Measurements from ENCODE around the gene C12orf50.
A peak's percentile ranks its signal among the peaks of the same experiment; 100 is the strongest.

C12orf50 gene

GRCh38 chr12:88017964-88018363 lies 11.2 kb downstream of the C12orf50 start:
- no peak for TF ChIP-seq CTCF (IDR thresholded peaks at IDR 0.05; ENCODE audit: extremely low read depth, missing control alignments)

GRCh38 chr12:88015825-88016224 lies 13.4 kb downstream of the C12orf50 start:
- TF ChIP-seq CTCF (IDR thresholded peaks at IDR 0.05; ENCODE audit: extremely low read depth, missing control alignments): no peak
- DNase-seq (ENCODE audit: low spot score): no peak

More at GRCh38 chr12:88017964-88018363, 11.2 kb downstream of the C12orf50 start:
- no peak for DNase-seq (ENCODE audit: low spot score)

DNA sequence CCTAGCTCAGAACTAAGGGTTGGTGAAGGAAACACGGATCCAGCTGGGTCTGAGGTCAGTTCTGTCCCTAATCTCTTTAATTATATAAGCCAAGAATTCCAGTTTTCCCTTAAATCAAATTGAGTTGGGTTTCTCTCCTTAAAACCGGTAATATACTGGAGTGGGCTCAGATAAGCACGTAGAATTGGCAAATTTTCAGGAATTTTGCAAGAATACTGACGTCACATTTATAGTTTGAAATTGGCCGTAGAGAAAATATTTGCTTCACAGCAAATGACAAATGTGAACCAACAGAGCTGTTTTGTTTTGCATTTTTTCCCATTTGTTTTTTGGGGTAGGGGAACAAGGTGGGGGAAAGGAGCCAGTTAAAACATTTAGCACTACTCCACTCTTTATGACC lies 17.4 kb downstream of the C12orf50 start:
- no peak for DNase-seq (ENCODE audit: low spot score)
- TF ChIP-seq CTCF (IDR thresholded peaks at IDR 0.05; ENCODE audit: extremely low read depth, missing control alignments): no peak

DNA sequence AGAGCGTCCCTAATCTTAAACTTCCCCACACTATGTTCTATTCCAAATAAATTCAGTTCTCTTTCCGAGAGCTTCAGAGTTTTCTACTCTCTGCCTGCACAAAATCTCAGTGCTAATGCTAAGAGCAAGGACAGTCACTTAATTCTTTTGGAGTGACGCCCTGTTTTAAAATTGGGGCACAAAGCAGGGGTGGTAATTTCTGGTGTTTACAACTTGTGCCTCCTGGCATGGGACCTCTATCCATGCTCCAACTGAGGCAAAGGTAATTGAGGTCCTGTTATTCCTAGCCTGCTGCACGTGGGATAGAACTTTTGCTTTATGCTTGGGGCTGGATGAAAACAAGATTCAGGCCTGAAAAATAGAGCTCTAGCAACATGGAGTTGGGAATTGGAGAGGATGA lies 22.9 kb downstream of the C12orf50 start:
- TF ChIP-seq CTCF (IDR thresholded peaks at IDR 0.05; ENCODE audit: extremely low read depth, missing control alignments): no peak

DNA sequence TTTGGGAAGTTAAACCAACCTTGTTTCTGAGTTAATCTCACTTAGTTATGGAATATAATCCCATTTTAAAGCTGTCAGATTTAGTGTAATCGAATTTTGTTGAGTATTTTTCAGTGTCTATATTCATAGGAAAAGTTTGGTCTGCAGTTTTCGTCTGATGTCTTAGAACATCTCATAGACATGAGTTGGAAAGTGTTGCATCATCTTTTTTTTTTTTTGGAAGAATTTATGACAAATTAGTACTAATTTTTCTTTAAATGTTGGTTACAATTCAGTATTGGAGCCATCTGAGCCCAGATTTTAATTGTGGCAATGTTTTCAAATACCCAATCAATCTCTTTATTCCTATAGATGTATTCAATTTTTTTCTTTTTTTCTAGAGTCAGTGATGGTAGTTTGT lies 27.9 kb downstream of the C12orf50 start:
- TF ChIP-seq CTCF (IDR thresholded peaks at IDR 0.05; ENCODE audit: extremely low read depth, missing control alignments): no peak
- DNase-seq (ENCODE audit: low spot score): no peak

More for the DNA sequence above, 22.9 kb downstream of the C12orf50 start:
- DNase-seq (ENCODE audit: low spot score): no peak

DNA sequence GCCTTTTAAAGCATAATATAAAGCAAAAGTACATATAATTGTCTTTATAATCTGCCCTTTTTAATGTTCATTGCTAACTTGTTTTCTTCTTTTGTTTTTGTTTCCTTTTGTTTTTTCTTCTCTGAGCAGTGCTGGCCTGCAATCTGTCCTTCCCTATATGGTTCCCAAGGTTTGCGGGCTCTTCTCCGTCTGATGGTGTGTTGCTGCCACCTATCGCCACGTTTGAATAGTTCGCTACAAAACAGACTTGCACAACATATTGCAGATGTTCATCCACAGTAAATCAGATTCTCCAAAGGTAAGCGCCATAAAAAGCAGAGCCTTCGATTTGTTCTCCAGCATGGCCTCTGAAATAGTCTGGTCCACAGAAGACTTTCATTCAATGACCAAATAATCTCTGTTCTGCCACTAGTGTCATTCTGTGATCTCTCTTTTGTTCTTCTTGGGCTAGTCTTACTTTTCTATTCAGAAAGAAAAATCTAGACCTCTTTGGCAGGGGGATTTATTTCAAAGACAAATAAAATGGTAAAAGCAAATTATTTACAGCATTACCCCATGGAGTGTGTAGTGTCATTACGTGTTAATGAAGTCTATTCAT lies 33.5 kb downstream of the C12orf50 start:
- TF ChIP-seq CTCF (IDR thresholded peaks at IDR 0.05; ENCODE audit: extremely low read depth, missing control alignments): peak; percentile 58
- peak; percentile 40 for DNase-seq (ENCODE audit: low spot score)

- TF ChIP-seq CTCF (IDR thresholded peaks at IDR 0.05; ENCODE audit: extremely low read depth, missing control alignments): no peak
- no peak for DNase-seq (ENCODE audit: low spot score)
Observed at GRCh38 chr12:87991483-87991882, 37.7 kb downstream of the C12orf50 start.
